ENCODE measurements around the gene TDRD10. TPM values are rescaled to one million over a fixed set of nuclear protein-coding genes. Genes with fewer than 3 reads are reported as not detected.

TDRD10 gene
- total RNA-seq, 1 experiment from 2014 or later = 0.31 TPM

DNA sequence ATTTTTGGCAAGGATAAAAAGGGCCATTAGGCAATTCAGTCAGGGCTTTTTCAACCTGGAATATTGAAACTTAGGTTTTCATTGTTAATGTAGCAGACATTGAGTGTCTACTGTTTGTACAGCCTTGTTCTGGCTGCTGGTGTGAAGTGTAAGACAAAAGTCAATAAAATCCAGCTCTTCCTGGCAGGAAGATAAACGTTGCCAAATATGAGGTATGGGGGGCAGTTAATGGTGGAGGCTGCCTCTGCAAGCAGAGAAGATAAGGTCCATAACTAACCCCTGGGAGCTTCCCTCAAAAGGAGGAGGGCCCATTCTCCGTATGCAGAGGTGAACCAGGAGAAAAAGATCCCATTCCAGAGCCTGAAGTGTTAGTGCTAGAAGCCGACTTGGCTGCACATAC is 19.7 kb downstream of the TDRD10 start:
- no peaks in the 10 kb centered on the region for H3K4me1 ChIP-seq (ENCODE audit: insufficient read depth, low read length)
- no peak overlapping the region for H2BK20ac ChIP-seq (ENCODE audit: low read depth, low read length, poor library complexity, severe bottlenecking)
- H3K23ac ChIP-seq (ENCODE audit: insufficient read length, low read depth, low read length) = no peak overlapping the region
- H3K27me3 ChIP-seq (ENCODE audit: insufficient read depth, low read length) = no peaks in the 10 kb centered on the region
- H3T11ph ChIP-seq (ENCODE audit: low read length) = no peak overlapping the region
- H2BK15ac ChIP-seq (ENCODE audit: low read depth, low read length) = no peak overlapping the region
- no peak overlapping the region for H3K56ac ChIP-seq (ENCODE audit: insufficient read length, low read depth, low read length)
- no peaks in the 10 kb centered on the region for H3K36me3 Mint-ChIP-seq (ENCODE audit: insufficient read depth in 1 of 3, low read depth in 3 of 3)
- H3K4me1 Mint-ChIP-seq = no peaks in the 10 kb centered on the region
- H3K9ac ChIP-seq (ENCODE audit: extremely low read depth, insufficient read length, low read length) = no peak overlapping the region
- H3K4me2 ChIP-seq (ENCODE audit: insufficient read depth, insufficient read length, low read length) = no peak overlapping the region
- H3K79me2 ChIP-seq (ENCODE audit: insufficient read depth, low read length) = no peaks in the 10 kb centered on the region
- DNase-seq = no peak
- no peak overlapping the region for H4K91ac ChIP-seq (ENCODE audit: insufficient read length, low read depth, low read length)
- H4K8ac ChIP-seq (replicated peaks; ENCODE audit: insufficient read length, low read depth, low read length) = no peak overlapping the region
- no peaks in the 10 kb centered on the region for H4K20me1 ChIP-seq (ENCODE audit: control insufficient read depth, insufficient read depth, insufficient read length)
- no peak overlapping the region for H2BK12ac ChIP-seq (ENCODE audit: insufficient read length, low read depth, low read length)
- H2AFZ ChIP-seq (ENCODE audit: low read length) = no peak overlapping the region
- no CpG with 5 or more reads among the region's 3 CpGs for WGBS (ENCODE audit: extremely low coverage, insufficient read length, low lambda C conversion rate)
- H4K5ac ChIP-seq (ENCODE audit: insufficient read length, low read depth, low read length) = no peak overlapping the region
- no peak overlapping the region for H3K27ac ChIP-seq (ENCODE audit: insufficient read length, low read depth, low read length)
- H3K14ac ChIP-seq (ENCODE audit: insufficient read depth, low read length) = no peak overlapping the region
- H2BK120ac ChIP-seq (ENCODE audit: low read depth, low read length, poor library complexity, severe bottlenecking) = no peak overlapping the region
- no peaks in the 10 kb centered on the region for H3K23me2 ChIP-seq (ENCODE audit: insufficient read length, low read depth, low read length, poor library complexity, severe bottlenecking)
- no peak overlapping the region for H3K18ac ChIP-seq (ENCODE audit: insufficient read length, low read depth, low read length)
- no peak overlapping the region for H3K27ac Mint-ChIP-seq
- H3K79me1 ChIP-seq (ENCODE audit: insufficient read depth, low read depth, low read length, poor library complexity, severe bottlenecking) = no peaks in the 10 kb centered on the region
- H2BK5ac ChIP-seq (ENCODE audit: insufficient read length, low read length) = no peak overlapping the region
- no peak overlapping the region for H3K4ac ChIP-seq (ENCODE audit: low read depth, low read length)
- H3K27me3 Mint-ChIP-seq (ENCODE audit: low read depth) = peaks cover 13% of the 10 kb centered on the region
- no peaks in the 10 kb centered on the region for H3K9me3 ChIP-seq (ENCODE audit: control insufficient read depth, low read depth, low read length)
- H3K4me3 Mint-ChIP-seq = no peak overlapping the region
- H3K9me3 Mint-ChIP-seq = no peaks in the 10 kb centered on the region
- no peak overlapping the region for H2AK5ac ChIP-seq (ENCODE audit: insufficient read length, low read length)
- TF ChIP-seq, protein P1, sequence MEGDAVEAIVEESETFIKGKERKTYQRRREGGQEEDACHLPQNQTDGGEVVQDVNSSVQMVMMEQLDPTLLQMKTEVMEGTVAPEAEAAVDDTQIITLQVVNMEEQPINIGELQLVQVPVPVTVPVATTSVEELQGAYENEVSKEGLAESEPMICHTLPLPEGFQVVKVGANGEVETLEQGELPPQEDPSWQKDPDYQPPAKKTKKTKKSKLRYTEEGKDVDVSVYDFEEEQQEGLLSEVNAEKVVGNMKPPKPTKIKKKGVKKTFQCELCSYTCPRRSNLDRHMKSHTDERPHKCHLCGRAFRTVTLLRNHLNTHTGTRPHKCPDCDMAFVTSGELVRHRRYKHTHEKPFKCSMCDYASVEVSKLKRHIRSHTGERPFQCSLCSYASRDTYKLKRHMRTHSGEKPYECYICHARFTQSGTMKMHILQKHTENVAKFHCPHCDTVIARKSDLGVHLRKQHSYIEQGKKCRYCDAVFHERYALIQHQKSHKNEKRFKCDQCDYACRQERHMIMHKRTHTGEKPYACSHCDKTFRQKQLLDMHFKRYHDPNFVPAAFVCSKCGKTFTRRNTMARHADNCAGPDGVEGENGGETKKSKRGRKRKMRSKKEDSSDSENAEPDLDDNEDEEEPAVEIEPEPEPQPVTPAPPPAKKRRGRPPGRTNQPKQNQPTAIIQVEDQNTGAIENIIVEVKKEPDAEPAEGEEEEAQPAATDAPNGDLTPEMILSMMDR (conservative IDR thresholded peaks at IDR 0.05) = no peak
